Uterus (tissue), 2 donors: ENCODE results near the gene SEMA4C.

Experiments used
- POLR2A ChIP-seq, 2 donors: fragments of 450-650 bp; IDR thresholded peaks; one replicate each; pipeline ENCODE4 v1.6.1; 2016; ENCODE audit warnings: antibody characterized with exemption in 2 of 2, mild to moderate bottlenecking in 1 of 2, moderate library complexity in 1 of 2
- TF ChIP-seq, protein P1 (sequence below), 4 experiments: fragments of 200-600 bp in 2 of 4; fragments of 450-650 bp in 2 of 4; sonication (generic) in 2 of 4; IDR thresholded peaks; one replicate each; pipeline ENCODE4 v1.5.1; 2016 to 2019; ENCODE audit warnings: antibody characterized with exemption in 4 of 4, mild to moderate bottlenecking in 2 of 4, moderate library complexity in 1 of 4

DNA sequence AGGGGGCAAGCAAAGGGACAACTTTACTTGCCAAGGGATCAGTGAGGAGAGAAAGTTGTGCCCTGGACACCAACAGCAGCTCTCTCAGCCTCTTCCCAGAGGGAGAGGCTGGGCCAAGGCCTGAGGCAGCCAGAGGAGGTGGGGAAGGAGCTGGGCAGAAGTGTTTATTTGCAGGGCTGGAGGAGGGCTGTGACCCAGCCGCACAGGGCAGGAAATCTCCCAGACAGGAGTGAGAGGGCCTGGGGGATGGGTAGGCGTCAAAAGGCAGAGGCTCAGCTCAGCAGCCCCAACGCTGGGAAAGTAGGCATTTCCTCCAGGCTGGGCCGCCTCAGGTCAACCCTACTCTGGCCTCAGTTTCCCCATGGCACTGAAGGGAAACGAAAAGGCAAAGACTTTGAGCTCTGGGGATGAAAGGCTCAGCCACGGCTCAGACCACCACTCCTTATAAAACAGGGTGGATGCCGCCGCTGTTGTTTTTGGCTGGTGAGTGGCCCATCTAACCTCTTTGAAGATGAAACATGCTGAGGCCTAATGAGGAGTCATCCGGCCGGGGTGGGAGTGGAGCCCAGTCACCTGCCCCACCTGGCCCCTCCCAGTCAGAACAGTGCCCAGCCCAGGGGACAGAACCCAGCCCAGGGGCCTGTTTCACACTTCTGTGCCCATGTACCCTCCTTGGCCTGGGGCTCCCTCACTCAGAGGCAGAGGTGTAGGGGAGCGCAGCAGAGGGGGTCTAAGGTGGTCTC lies 21.9 kb upstream of the SEMA4C start:
- TF ChIP-seq, protein P1, sequence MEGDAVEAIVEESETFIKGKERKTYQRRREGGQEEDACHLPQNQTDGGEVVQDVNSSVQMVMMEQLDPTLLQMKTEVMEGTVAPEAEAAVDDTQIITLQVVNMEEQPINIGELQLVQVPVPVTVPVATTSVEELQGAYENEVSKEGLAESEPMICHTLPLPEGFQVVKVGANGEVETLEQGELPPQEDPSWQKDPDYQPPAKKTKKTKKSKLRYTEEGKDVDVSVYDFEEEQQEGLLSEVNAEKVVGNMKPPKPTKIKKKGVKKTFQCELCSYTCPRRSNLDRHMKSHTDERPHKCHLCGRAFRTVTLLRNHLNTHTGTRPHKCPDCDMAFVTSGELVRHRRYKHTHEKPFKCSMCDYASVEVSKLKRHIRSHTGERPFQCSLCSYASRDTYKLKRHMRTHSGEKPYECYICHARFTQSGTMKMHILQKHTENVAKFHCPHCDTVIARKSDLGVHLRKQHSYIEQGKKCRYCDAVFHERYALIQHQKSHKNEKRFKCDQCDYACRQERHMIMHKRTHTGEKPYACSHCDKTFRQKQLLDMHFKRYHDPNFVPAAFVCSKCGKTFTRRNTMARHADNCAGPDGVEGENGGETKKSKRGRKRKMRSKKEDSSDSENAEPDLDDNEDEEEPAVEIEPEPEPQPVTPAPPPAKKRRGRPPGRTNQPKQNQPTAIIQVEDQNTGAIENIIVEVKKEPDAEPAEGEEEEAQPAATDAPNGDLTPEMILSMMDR (IDR thresholded peaks at IDR 0.05), result no peak
- no peak for TF ChIP-seq POLR2A (IDR thresholded peaks at IDR 0.05)
